Measurements from ENCODE around the gene PRKCA.
"Not testable (repeated sequence)": the region's sequence is repeated elsewhere in the genome, so short reads cannot be mapped to it uniquely, and the experiment has no call there.

The PRKCA gene

DNA sequence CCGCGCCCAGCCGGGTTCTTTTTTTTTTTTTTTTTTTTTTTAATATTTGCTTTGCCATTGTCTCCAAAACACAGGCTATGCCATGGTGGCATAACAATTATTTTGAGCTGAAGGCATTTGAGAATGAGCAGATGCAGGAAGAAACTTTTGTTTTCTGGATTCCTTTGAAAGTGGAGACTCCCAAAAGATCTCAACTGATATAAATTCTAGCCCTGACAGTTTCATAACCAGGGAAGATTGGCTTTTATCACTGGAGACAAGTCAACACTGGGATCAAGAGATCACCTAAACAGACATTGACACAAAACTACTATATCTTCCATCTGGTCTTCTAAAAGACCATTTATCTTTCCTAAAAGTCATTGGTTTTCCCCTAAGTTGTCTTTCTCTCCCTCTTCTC is 10.1 kb upstream of the PRKCA start:
- no peak for DNase-seq

DNA sequence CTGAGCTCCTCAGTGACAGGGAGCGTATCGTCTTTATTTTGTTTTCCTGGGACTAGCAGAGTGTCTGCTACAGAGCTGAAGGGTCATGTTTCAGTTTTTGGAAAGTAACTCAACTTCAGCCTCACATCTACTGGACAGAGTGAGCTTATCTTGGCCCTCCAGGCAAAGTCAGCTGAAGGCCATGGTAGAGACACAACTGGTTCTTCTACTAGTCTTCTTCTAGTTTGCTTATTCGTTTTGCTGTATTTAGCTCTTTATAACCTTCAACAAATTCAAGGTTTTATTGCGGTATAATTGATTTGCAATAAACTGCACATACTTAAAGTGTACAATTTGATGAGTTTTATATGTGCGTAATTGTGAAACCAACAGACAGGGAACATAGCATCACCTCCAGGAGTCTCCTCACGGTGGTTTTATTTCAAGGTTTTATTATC is 6.1 kb upstream of the PRKCA start:
- no peak for DNase-seq

DNA sequence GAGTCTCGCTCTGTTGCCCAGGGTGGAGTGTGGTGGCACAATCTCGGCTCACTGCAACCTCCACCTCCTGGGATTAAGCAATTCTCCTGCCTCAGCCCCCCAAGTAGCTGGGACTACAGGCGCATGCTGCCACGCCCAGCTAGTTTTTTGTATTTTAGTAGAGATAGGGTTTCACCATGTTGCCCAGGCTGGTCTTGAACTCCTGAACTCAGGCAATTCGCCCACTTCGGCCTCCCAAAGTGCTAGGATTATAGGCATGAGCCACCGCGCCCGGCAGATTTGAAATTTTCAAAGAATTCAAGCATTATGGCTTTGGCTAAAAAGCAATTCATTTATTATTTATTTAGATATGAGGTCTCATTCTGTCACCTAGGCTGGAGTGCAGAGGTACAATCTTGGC is 5.0 kb upstream of the PRKCA start:
- DNase-seq: not testable (repeated sequence)

DNA sequence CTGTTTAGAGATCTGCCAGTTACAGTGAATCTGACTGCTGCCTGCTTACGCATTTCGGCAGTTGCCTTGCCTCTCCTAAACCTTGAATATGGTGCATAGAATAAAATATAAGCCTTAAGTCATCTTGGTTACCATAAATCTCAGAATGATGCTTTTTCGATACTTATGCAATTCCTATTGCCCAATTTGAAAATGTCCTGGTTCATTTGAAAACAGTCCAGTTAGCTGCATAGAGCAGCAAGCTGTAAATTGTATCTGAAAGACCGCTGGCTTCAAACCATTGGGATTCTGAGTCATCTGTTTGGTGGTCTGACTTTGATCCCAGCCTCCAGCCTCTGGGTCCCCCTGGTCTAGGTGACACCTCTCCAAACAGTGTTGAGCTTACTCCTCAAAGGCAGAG is 2.7 kb upstream of the PRKCA start:
- no peak for DNase-seq

DNA sequence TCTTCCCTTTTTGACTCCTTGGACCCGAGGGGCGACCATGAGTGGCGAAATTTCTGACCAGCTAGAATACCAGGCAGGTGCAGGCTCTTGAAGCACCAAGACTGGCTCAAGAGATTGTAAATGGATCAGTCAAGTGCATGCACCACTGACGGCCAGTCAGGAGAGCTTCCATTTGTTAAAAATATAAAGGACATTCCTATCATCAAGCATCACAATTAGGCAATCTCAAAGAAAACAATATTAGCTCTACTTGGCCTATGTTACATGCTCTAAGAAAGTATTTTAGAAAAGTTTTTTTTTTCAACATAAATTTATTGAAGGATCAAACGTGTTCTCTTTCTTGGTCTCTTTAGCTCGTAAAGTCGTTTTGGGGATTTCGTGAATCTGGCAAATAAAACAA is 1.5 kb upstream of the PRKCA start:
- no peak for DNase-seq

DNA sequence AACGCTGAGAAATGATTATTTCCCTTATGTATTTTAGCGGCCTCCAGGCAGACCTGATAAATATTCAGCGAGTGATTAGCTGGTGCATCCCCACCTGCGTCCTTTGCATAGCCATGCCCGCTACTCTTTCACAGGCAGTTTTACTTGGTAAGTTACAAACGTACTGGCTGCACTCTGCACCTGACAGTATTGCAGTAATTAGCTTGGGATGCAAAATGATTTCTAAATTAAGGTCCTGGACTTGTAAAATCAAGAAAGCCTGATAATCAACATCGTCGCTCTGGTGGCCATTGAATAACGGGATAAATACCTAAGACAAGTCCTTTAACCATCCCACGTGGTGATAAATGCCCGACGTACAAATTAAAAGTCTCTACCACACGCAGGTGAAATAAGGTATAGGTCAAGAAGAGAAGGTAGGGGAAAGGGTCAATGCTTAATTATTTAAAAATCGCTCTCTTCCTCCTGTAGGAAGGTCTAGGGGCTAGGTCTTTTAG is 998 bp upstream of the PRKCA start:
- no peak for DNase-seq

DNA sequence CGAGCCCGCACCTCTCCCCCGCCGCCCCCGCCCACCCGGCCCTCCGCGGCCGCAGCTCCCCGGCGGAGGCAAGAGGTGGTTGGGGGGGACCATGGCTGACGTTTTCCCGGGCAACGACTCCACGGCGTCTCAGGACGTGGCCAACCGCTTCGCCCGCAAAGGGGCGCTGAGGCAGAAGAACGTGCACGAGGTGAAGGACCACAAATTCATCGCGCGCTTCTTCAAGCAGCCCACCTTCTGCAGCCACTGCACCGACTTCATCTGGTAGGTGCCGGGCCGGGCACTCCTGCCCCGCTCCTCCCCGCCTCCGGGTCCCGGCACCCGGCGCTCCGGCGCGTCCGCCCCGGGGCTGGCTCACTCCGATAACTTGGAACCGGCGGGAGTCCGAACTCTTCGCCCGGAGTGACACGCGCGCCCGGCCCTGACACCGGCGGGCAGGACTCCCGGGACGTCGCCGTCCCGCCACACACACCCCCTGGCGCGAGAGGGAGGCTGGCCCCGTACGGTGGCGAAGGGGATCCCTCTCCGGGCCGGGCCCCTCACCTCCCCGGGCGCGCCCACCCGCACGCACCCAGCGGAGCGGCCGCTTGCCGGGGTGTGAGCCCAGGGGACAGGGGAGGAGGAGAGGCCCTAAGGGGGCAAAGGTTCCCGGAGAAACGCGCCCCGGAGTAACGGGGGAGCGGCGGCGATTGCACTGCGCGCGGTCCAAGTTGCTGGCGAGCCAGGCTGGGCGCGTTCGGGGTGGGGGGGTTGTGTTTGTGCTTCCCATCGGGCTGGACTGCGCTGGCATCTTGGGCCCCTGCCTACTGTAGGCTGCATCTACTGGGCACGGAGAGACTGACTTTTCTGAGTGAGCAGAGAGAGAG is 581 bp downstream of the PRKCA start:
- DNase-seq: peak; percentile 20

DNA sequence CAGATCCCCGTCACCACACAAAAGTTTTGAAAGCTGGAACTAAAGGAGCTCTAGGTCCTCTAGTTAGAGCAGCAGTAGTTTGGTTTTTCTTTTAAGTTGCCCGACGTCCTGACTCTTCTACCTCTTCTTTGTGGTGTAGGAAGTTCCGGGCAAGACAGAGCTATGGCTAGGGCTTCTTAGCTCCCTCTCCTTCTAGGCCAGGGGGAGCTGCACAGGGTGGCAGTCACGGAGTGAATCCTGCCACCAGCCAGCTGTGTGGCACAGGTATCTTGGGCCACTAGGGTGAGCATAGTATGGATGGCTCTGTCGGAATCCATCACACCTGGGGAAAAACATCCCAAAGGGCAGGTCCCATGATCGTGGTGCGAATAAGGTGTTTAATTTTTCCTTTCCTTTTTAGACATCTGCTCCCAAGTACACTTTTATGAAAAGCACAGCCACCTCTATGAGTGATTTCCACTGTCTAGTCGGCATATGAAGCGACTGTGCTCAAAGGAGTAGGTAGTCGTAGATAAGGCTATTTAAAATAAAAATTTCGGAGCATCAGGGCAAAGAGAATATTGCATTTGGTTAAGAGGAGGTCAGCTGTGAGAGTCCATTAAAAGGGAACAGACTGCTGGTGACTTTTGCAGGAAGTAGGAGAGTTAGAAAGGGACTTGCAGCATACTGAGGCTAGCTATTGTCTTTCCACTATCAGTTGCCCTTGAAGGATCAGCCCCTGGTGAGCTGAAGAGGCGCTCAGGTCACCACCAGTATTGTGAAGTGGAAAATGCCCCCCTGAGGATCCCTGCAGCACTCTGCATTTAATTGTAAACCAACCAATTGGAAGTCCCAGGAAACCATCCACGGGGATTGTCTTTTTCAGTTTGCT is 2.1 kb downstream of the PRKCA start:
- no peak for DNase-seq

DNA sequence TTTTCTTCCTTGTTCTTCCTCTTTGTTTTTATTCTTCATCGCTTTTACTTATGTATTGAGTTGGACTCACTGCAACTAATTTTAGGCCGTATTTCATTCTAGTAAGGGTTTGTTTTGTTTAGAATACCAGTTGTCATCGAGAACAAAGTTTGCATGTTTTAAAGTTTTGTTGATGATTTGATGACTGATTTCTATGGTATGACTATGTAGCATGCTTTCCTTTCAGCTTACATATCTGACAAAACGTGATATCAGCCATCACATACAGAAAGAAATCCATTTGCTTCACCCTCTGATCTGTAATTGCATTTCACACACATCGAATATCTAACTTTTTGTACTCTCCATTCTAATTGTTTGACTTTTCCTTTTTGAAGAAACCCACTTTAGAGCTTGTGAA is 4.0 kb downstream of the PRKCA start:
- DNase-seq: no peak

DNA sequence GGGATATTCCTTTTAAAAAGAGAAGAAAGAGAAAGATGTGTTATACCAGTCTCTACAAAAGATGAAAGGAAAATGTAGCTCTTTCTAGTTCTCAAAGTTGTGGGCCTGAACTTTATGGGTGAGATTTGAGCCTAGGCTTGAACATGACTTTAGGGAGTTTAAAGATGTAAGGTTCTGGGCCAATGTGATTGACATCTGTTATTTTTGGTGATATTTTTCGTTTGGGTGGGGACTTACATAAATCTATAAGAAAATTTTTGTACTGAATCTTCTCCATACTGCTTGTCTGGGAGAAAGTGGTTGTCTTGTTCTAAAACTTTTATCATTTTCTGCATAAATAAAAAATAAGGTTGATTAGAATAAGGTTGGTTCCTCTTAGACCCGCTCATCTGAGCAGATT is 4.8 kb downstream of the PRKCA start:
- DNase-seq: no peak

DNA sequence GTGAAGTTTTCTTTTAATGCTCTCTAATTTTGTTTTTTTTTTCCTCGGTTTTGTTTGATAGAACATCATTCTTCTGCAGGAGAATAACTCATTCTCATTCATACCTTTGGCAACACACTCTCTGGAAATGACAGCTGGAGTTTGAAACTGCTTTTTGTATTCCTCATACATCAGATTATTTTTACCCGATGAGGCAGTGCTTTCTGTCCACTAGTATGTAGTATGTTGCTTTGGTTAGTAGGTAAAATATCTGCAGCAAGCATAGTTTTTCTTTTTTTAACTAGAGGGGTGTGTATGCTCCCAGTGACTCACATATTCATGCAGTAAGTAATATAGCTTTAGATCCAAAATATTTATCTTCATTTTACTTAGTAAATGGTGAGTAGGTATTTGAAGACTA is 6.4 kb downstream of the PRKCA start:
- no peak for DNase-seq

DNA sequence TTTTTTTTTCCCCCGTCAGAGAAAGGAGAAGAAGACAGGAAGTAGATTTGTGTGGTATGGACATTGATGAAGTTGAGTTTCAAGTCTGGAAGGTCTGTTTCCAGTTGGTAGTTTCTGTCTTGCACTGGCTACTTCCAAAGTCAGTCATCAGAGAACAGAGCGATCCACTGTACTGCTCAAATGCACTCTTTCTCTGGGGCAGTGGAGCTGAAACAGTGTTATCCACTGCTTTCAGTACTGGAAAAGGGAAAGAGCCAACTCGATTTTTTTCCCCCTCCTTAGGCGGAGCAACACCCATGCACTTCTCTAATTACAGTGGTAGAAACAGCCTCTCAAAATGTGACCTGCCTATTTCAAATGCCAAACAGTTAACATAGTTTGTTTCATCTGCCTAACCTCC is 7.4 kb downstream of the PRKCA start:
- no peak for DNase-seq

DNA sequence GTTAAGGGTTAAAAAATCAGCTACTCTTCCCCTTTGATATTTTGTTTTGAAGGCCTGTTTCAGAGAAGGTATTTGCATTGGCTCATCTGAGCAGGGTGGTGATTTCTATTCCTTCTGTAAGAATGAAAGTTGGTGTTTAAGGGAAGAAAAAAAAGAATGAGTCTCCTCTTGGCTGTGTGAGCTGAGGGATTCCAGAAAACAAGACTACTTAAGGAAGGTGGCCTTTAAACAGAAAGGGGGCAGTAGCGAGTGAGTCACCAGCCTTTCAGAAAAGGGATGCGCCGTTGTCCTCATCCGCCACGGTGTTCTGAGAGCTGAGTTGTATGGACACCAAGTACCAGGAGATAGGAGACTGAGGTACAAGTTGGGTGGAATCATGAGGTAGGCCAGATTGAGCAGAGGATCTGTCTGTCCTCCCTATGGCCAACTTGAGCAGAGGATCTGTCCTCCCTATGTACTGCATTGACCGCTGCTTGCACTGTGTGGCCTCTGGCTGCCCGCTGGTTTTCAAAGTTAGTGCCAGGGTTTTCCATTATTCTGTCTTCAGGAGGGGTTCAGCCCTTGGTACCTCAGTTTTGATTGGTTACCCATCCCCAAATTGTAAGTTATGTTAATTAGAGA is 8.2 kb downstream of the PRKCA start:
- no peak for DNase-seq

DNA sequence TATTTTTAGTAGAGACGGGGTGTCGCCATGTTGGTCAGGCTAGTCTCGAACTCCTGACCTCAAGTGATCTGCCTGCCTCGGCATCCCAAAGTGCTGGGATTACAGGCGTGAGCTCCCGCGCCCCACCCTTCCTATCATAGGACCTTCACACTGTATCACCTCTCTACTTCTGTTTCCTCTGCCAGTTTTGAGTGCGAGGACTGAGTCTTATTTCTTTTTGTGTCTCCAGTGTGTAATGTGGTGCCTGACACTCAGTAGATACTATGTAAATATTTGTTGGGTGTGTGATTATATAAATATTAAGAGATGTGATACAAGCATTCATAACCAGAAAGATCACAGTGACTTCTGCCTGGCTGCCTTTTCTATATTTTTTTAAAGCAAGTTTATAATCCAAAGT is 10.5 kb downstream of the PRKCA start:
- DNase-seq: no peak

DNA sequence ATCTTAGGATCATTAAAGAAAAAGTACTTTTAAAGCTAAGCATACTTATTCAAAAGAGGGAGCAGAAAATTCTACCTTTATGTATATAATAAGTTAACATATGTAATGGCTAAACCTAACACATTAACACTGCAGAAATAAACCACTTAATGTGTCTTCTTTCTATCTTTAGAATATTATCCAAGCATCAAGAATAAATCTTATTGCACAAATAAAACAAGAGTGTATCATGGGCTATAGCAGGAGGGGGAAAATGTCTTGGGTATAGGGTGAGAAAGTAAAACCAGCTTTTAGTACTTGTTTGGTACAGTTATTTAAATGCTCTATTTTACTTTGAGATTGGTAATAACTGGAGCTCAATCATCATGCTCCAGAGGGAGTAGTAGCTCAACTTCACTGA is 10.9 kb downstream of the PRKCA start:
- no peak for DNase-seq

DNA sequence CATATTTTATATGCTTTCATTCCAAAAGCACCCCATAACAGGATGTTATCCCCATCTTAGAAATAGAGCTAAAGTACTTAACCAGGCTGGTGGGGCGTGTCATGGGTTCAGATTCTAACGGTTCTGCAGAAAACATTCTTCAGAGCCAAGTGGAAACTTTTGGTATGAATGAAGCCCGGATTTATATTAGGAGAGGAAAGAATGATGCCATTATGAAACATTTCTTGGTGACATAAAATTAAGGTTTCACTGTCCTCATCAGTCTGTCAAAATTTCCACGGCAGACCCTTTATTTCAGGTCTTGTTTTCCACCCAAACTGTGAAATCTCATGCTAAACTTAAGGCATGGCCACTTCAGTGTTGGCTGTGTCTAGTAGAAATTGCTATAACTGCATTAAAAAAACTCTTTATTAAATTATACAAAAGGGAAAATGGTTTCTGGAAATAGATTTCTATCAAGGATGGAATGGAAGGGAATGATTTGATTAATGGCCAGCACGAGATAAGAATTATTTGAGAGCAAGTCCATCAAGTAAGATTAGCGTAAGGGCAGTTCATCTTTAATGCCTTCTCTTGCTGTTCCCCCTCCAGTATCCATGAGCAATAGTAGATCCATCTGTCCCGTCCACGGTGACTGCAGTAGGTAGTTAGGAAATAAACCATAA is 11.7 kb downstream of the PRKCA start:
- DNase-seq: no peak

DNA sequence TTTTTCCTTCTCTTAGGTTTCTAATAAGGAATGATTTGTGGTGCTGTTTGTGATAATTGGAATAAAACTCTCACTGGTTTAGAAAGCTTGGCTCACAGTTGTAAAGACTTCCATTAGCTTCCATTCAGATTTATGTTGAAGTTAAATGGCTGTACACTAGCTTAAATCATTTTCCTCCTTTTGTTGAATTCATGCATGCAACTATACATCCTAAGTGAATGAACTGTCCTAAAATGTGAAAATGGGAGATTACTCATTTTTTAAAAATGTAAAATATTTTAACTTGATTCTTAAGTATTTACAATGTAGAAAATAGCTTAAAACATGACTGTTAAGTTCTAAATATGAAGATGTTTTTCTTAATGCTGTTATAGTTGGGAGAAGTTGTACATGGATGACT is 15.2 kb downstream of the PRKCA start:
- no peak for DNase-seq

DNA sequence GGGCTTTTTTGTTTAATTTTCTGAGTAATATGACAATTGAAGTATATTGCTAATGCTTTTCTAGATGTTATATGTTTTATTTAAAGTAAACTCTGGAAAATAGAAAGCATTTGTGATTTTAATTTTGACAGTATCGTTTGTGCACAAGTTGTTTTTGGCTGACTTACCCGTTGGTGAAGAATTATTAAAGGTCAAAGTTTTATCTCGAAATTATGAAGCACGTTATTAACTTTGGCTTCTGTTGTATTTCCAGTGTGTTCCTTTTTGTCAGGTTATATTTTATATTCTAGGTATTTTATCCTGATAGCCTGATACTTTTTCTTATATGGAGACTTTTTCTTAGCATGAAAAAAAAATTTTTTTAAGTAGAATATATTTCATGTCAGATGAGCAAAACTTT is 16.8 kb downstream of the PRKCA start:
- DNase-seq: no peak

DNA sequence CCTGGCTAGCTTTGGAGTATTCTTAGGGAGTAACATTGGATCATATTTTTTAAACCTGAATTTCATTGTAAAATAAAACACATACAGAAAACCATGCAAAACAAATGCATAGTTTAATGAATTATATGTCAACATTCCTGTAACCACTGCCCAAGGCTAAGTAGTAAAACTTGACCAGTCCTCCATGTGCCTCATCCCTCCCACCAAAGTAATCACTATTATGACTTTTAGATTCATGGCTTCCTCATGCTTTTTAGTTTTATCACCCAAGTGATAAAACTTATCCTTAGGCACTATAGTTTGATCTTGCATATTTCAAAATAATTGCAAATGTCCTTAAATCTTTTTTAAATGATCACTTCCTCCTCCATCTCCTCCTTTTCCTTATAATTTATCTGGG is 20.4 kb downstream of the PRKCA start:
- no peak for DNase-seq

DNA sequence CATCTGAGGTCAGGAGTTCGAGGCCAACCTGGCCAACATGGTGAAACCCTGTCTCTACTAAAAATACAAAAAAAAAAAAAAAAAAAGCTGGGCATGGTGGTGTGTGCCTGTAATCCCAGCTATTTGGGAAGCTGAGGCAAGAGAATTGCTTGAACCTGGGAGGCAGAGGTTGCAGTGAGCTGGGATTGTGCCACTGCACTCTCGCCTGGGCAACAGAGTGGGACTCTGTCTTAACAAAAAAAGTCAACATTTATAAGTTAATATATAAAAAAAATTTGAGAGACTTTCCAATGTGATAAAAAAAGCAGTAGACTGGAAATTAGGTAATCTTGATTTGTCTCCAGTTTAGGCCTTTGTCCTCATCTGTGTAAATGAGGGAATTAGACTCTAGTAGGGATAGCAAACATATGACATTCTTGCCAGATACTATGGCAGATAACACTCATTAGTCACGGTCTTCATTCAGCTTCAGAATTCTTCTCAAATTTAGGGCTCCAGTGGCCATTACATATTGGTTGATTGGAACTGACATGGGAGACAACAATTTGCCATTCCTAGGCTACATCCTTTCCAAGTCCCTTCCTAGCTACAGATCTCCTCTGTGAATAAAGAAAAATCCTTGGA is 22.1 kb downstream of the PRKCA start:
- DNase-seq: not testable (repeated sequence)

DNA sequence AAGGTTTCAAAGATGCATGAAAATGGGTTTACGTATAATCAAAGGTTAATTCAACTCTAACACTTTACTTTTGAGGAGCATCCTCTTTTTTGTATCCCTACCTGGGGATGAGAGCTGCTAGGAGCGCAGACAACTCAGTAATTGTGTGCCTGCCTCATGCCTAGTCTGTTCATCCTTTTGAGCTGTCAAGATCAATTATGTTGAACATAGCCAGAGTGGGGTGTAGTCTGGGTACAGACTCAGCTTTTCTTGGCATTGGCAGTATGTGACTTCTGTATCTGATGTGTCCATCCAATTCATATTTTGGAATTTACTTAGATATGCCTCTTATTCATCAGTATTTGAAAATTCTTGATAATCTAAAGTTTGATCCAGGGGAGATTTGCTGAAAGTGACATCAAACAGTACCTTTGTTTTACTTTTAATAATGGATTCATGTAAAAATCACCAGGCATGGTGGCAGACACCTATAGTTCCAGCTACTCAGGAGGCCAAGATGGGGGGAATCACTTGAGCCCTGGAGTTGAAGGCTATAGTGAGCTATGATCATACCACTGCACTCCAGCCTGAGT is 24.1 kb downstream of the PRKCA start:
- DNase-seq: no peak

DNA sequence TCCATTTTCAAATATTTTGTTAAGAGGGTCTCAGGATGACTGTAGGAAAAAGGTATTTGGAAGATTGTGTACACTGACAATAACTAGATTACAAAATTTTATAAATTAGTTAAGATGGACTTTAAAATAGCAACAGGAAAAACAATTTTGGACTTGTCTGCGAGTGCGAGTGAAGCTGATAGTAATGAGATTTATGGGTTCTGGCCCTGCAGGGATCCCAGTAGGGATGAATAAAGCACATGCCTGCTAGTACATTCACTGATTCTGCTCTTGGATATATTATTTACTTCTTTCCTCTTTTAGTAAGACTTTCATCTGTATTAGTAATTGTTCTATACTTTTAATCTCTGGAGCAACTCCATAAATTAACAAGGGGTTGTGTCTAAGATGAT is 28.2 kb downstream of the PRKCA start:
- DNase-seq: no peak
